Suprapubic skin (tissue), 4 donors: ENCODE data around the gene ZNF747. TPM values are rescaled to one million over a fixed set of nuclear protein-coding genes. Genes with fewer than 3 reads are reported as not detected.
A peak's percentile ranks its signal among the peaks of the same experiment; 100 is the strongest.

Source experiments
- DNase-seq, 2 donors: peaks; one replicate each; pipeline ENCODE4 v3.0.0-alpha.2; 2019; ENCODE audit warnings: low spot score in 2 of 2
- H3K27ac ChIP-seq: fragments of 200-600 bp; sonication (generic); one replicate; pipeline ENCODE4 v1.5.1; 2019
- H3K27me3 ChIP-seq: fragments of 200-600 bp; sonication (generic); one replicate; pipeline ENCODE4 v1.5.1; 2019
- H3K36me3 ChIP-seq: fragments of 200-600 bp; sonication (generic); one replicate; pipeline ENCODE4 v1.5.1; 2019
- H3K4me1 ChIP-seq: fragments of 200-600 bp; sonication (generic); one replicate; pipeline ENCODE4 v1.5.1; 2019
- H3K4me3 ChIP-seq: fragments of 200-600 bp; sonication (generic); one replicate; pipeline ENCODE4 v1.5.1; 2019; ENCODE audit warnings: mild to moderate bottlenecking
- H3K9me3 ChIP-seq: fragments of 200-600 bp; sonication (generic); one replicate; pipeline ENCODE4 v1.5.1; 2019
- EP300 ChIP-seq: sonication (generic); formaldehyde crosslinking; IDR thresholded peaks from one replicate; pipeline ENCODE4 v1.6.1; 2017; ENCODE audit warnings: antibody characterized with exemption
- POLR2A ChIP-seq, 2 donors: fragments of 450-650 bp; IDR thresholded peaks; one replicate each; pipeline ENCODE4 v1.6.1; 2017; ENCODE audit warnings: antibody characterized with exemption in 2 of 2, mild to moderate bottlenecking in 2 of 2, moderate library complexity in 2 of 2
- POLR2AphosphoS5 ChIP-seq, 3 donors: sonication (generic); formaldehyde crosslinking; IDR thresholded peaks; one replicate each; pipeline ENCODE4 v1.6.1; 2017; ENCODE audit warnings: antibody characterized with exemption in 3 of 3
- WGBS: methylation state at CpG from one replicate; pipeline ENCODE4 v1.1.5; 2018; 5-methylcytosine and 5-hydroxymethylcytosine counted together
- total RNA-seq, 4 donors: library from RNA; depleted of rRNA; stranded (reverse); fragments of >200 nt; gene quantifications; one replicate each; pipeline ENCODE4 v1.1.0, GENCODE V29; 2016
- TF ChIP-seq, protein P1 (sequence below), 2 donors: fragments of 200-600 bp in 1 of 2; fragments of 450-650 bp in 1 of 2; sonication (generic) in 1 of 2; IDR thresholded peaks; one replicate each; pipeline ENCODE4 v1.5.1; 2016 to 2019; ENCODE audit warnings: antibody characterized with exemption in 2 of 2, mild to moderate bottlenecking in 1 of 2, moderate library complexity in 1 of 2

Gene ZNF747
- total RNA-seq, 4 donors from 2014 or later: 9.4 to 15.4 (median 11.5) TPM

DNA sequence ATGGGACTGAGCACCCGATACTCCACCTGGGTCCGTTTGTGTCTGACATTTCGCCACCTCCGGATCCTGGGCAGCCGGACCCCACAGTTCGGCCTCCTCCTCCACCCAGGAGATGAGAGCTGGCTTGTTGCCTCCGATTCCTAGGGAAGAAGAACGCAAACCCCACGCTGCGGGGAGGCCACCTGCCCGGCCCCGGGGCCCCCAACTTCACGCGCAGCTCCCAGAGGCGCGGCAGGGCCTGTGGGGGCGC, 23.0 kb upstream of the ZNF747 start:
- H3K4me3 ChIP-seq: peak overlapping the region; percentile 96
- H3K36me3 ChIP-seq: peaks cover 31% of the 10 kb centered on the region
- no peak for DNase-seq
- H3K9me3 ChIP-seq: no peaks in the 10 kb centered on the region
- no peaks in the 10 kb centered on the region for H3K27me3 ChIP-seq
- no peak for TF ChIP-seq POLR2A (IDR thresholded peaks at IDR 0.05)
- TF ChIP-seq, protein P1, sequence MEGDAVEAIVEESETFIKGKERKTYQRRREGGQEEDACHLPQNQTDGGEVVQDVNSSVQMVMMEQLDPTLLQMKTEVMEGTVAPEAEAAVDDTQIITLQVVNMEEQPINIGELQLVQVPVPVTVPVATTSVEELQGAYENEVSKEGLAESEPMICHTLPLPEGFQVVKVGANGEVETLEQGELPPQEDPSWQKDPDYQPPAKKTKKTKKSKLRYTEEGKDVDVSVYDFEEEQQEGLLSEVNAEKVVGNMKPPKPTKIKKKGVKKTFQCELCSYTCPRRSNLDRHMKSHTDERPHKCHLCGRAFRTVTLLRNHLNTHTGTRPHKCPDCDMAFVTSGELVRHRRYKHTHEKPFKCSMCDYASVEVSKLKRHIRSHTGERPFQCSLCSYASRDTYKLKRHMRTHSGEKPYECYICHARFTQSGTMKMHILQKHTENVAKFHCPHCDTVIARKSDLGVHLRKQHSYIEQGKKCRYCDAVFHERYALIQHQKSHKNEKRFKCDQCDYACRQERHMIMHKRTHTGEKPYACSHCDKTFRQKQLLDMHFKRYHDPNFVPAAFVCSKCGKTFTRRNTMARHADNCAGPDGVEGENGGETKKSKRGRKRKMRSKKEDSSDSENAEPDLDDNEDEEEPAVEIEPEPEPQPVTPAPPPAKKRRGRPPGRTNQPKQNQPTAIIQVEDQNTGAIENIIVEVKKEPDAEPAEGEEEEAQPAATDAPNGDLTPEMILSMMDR (IDR thresholded peaks at IDR 0.05): no peak
- TF ChIP-seq POLR2AphosphoS5 (IDR thresholded peaks at IDR 0.05): no peak
- no peak for TF ChIP-seq EP300
- WGBS: no CpG with 5 or more reads among the region's 17 CpGs
- peak overlapping the region; percentile 93 for H3K27ac ChIP-seq
- peaks cover 44% of the 10 kb centered on the region for H3K4me1 ChIP-seq

DNA sequence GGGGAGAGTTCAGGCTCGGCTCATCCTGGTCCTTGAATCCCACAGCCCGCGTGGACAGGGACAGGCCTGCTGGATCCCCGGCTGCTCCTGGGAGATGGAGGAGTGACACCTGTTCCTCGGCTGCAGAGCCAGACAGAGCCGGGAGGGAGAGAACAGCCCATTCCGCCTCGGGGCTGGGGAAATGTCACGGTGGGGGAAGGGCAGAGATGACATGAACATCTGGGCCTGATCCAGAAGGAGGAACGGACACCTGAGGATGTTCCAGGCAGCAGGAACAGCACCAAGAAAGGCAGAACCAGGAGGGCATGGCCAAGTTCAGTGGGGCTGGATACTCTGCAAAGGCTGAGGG, 21.4 kb upstream of the ZNF747 start:
- H3K9me3 ChIP-seq: no peaks in the 10 kb centered on the region
- no peak for DNase-seq
- no peak overlapping the region for H3K4me3 ChIP-seq
- H3K27me3 ChIP-seq: no peaks in the 10 kb centered on the region
- peaks cover 43% of the 10 kb centered on the region for H3K4me1 ChIP-seq
- 58% methylated on average over 6 of the region's 10 CpGs for WGBS
- no peak for TF ChIP-seq POLR2AphosphoS5 (IDR thresholded peaks at IDR 0.05)
- peaks cover 31% of the 10 kb centered on the region for H3K36me3 ChIP-seq
- H3K27ac ChIP-seq: no peak overlapping the region

DNA sequence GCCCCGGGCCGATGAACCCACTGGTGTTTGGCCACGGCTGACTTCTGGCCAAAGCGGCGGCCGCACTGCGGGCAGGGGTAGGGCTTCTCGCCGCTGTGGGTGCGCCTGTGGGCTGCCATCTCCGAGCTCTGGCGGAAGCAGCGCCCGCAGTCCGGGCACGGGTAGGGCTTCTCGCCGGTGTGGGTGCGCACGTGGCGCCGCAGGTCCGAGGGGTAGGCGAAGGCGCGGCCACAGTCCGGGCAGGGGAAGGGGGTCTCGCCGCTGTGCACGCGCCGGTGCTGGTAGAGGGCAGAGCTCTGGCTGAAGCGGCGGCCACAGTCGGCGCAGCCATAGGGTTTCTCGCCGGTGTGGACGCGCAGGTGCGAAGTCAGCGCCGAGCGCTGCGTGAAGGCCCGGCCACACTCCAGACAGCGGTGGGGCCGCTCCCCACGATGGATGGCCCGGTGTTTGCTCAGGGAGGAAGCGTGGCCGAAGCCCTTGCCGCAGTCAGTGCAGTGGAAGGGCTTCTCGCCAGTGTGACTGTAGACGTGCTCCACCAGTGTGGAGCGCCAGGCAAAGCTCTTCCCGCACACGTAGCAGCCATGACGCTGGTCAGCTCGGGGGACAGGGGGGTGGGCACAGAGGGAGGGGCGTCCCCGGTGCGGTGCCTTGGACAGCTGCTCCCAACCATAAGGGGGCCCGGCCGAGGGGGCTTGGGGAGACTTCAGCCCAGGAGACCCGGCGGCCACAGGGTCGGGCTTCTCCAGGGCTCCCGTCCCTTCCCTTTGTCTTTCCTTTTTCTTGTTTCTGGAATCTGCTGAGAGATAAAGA, 20.9 kb upstream of the ZNF747 start:
- H3K4me1 ChIP-seq: peaks cover 38% of the 10 kb centered on the region
- no peak overlapping the region for H3K4me3 ChIP-seq
- 96% methylated on average over 29 of the region's 69 CpGs for WGBS
- TF ChIP-seq POLR2A (IDR thresholded peaks at IDR 0.05) (no peak), EP300 (no peak), POLR2AphosphoS5 (IDR thresholded peaks at IDR 0.05) (no peak)
- TF ChIP-seq, protein P1 (IDR thresholded peaks at IDR 0.05): no peak
- H3K27me3 ChIP-seq: no peaks in the 10 kb centered on the region
- DNase-seq: no peak
- peaks cover 31% of the 10 kb centered on the region for H3K36me3 ChIP-seq
- no peak overlapping the region for H3K27ac ChIP-seq
- no peaks in the 10 kb centered on the region for H3K9me3 ChIP-seq

DNA sequence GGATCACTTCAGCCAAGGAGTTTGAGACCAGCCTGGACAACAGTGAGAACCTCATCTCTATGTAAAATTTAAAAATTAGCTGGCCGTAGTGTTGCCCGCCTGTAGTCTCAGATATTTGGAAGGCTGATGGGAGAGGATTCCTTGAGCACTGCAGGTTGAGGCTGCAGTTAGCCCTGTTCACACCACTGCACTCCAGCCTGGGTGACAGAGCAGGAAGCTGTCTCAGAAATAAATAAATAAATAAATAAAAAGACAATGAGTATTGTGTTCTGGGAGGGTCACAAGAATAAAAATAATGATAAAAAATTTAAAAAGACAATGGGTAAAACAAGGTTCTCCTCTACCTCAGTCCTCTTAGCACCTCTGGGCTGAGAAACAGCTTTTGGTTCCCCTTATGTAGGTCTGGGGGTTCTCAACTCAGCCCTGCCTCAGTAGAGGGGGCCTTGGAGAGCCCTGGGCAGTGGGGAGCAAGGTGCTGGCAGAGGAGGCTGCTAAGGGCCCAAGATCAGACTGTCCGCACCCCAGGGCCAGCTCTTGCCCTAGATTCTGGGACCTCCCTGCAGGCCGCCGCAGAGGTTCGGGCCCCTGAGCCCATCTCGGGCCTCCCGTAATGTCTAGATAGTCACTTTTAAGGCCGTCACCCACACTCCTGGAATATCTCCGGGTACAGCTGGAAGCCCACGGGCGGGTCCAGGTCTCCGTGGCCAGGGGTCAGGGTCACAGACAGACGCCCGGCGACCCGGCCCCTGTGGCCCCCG, 20.1 kb upstream of the ZNF747 start:
- TF ChIP-seq POLR2AphosphoS5 (IDR thresholded peaks at IDR 0.05): no peak
- TF ChIP-seq POLR2A (IDR thresholded peaks at IDR 0.05): no peak
- TF ChIP-seq EP300: no peak
- TF ChIP-seq, protein P1 (IDR thresholded peaks at IDR 0.05): no peak
- no peak overlapping the region for H3K4me3 ChIP-seq
- H3K9me3 ChIP-seq: no peaks in the 10 kb centered on the region
- peaks cover 31% of the 10 kb centered on the region for H3K36me3 ChIP-seq
- no peak for DNase-seq
- peaks cover 38% of the 10 kb centered on the region for H3K4me1 ChIP-seq
- H3K27me3 ChIP-seq: no peaks in the 10 kb centered on the region
- 96% methylated on average over 18 of the region's 18 CpGs for WGBS
- no peak overlapping the region for H3K27ac ChIP-seq

DNA sequence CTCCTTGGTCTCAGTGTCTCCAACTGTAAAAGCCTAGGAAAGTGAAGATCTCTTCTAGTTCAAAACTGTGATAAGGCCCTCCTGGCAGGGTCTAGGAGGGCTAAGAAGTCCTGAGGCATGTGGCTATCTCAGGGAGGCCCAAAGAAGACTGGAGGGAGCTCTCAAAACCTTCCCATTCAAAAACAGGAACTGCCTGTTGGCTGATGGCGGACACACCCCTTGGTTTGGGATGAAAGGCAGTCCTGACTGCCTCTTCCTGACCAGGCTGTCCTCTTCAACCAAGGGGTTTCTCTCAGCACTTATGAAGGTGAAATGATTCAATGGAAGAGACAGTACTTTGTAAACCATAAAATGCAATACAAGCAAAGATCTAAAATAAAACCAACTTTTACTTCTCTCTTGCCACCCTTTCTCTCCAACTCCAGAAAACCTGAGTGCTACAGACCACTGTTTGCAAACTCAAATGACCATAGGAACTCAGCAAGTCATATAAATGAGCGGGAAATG, 18.8 kb upstream of the ZNF747 start:
- Histone ChIP-seq H3K4me3 (no peak overlapping the region), H3K36me3 (peaks cover 31% of the 10 kb centered on the region), H3K4me1 (peaks cover 34% of the 10 kb centered on the region), H3K27me3 (no peaks in the 10 kb centered on the region), H3K27ac (no peak overlapping the region), H3K9me3 (no peaks in the 10 kb centered on the region)
- no peak for TF ChIP-seq POLR2A (IDR thresholded peaks at IDR 0.05)
- no peak for TF ChIP-seq EP300
- no peak for TF ChIP-seq POLR2AphosphoS5 (IDR thresholded peaks at IDR 0.05)
- TF ChIP-seq, protein P1 (IDR thresholded peaks at IDR 0.05): no peak
- no peak for DNase-seq
- WGBS: 78% methylated on average over 2 of the region's 2 CpGs
